ENCODE measurements around the gene RNF157.

The RNF157 gene

DNA sequence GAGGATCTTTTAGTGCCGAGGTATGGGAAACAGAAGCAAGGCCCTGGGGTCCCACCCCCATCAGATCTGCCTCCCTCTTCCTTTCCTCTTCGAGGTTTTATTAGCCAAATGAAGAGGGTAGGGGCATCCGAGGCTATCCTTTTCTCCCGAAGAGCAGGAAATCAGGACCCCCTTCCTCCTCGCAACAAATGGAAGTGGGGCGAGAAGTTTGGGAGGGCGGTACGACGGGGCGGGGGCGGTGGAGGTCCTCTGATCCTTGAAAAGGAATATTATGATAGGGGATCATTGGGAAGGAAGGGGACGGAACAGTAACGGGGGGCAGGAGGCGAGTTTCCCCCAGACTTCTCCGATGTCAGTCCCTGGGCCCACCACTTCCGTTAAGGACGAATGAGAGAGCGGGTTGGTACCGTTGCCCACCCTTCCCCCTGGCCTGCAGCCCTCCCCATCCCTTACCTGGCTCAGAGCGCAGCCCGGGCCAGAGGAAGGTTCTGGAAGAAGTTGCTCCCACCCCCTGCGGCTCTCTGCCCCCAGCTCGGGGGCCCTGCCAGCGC is 99.6 kb downstream of the RNF157 start:
- H3K27ac ChIP-seq: no peak overlapping the region
- TF ChIP-seq, protein P1, sequence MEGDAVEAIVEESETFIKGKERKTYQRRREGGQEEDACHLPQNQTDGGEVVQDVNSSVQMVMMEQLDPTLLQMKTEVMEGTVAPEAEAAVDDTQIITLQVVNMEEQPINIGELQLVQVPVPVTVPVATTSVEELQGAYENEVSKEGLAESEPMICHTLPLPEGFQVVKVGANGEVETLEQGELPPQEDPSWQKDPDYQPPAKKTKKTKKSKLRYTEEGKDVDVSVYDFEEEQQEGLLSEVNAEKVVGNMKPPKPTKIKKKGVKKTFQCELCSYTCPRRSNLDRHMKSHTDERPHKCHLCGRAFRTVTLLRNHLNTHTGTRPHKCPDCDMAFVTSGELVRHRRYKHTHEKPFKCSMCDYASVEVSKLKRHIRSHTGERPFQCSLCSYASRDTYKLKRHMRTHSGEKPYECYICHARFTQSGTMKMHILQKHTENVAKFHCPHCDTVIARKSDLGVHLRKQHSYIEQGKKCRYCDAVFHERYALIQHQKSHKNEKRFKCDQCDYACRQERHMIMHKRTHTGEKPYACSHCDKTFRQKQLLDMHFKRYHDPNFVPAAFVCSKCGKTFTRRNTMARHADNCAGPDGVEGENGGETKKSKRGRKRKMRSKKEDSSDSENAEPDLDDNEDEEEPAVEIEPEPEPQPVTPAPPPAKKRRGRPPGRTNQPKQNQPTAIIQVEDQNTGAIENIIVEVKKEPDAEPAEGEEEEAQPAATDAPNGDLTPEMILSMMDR (conservative IDR thresholded peaks at IDR 0.05): no peak

DNA sequence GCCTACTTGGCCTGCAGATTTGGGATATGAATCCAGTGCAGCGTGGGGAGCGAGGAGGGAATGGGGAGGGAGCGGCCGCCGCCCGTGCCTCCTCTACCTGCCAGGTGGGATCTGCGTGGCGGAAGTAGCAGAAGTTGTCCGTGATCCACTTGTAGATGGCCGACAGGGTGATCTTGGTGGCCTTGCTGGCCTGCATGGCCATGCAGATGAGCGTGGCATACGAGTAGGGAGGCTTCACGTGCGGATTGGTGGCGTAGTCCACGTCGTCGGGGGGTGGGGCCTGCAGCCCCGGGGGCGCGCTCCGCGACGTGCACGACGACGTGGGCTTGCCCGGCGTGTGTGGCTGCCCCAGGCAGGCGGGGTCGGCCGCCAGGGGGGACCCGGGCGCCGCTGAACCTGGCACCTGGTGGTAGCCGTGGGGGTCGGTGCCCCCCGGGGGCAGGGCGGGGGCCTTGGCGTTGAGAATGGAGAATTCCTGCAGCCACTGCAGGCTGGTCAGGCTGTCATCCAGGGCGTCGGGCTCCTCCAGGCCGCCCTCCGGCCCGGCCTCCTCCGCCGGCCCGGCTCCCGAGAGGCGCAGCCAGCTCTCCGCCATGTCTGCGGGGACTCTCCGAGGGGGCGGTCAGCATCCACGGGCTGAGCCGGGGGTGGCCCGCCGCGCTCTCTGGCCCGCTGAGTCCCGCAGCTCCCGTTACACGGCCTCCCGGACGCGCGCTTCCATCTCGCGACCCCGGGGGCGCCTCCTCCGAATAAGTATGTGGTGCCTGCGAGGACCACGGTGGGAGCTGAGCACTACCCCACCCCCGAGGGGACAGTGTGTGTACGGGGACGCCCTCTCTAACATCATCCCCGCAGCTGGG is 100.3 kb downstream of the RNF157 start:
- no peak overlapping the region for H3K27ac ChIP-seq

DNA sequence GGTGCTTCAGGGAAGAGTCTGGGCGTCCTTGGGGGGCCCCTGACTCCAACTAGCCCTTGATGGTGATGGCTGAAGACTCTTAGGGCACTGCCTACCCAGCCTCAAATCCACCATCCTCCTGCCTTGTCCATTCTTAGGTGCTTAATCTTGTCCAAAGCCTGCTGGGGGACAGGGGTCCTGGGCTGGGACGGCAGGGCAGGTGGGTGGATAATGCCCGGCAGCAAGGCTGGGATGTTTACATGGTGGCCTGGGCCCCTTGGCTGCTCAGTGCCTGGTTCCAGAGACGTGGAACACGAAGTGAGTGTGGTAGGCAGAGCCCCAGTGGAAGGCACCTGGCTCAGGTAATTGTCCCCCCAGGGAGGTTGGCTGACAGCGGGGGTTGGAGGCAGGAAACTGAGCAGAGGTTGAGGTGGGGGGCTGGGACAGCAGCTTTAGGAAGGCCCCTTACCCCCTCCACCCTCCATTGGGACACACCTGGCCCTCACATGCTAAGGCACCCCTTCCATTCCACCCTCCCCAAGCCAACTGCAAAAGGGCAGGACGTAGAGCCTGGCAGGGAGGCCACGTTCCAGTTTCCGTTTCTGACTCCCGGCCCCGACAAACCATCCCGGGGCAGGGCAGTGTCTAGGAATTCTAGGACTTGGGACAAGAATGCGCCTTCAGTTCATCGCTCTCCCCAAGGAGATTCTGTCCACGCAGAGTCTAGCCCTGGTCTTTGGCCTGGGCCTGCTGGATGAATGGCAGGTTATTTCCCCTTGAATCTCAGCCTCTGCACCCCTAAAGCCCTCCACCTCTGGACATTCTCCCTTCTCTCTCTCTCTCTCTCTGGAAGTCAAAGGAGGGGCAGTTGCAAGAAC is 101.2 kb downstream of the RNF157 start:
- TF ChIP-seq ZFX (IDR thresholded peaks at IDR 0.05): no peak
- TF ChIP-seq, protein P1 (conservative IDR thresholded peaks at IDR 0.05): no peak
- H3K27ac ChIP-seq: no peak overlapping the region

More for the DNA sequence above, 100.3 kb downstream of the RNF157 start:
- no peak for TF ChIP-seq ZFX (IDR thresholded peaks at IDR 0.05)
- TF ChIP-seq, protein P1 (conservative IDR thresholded peaks at IDR 0.05): no peak

DNA sequence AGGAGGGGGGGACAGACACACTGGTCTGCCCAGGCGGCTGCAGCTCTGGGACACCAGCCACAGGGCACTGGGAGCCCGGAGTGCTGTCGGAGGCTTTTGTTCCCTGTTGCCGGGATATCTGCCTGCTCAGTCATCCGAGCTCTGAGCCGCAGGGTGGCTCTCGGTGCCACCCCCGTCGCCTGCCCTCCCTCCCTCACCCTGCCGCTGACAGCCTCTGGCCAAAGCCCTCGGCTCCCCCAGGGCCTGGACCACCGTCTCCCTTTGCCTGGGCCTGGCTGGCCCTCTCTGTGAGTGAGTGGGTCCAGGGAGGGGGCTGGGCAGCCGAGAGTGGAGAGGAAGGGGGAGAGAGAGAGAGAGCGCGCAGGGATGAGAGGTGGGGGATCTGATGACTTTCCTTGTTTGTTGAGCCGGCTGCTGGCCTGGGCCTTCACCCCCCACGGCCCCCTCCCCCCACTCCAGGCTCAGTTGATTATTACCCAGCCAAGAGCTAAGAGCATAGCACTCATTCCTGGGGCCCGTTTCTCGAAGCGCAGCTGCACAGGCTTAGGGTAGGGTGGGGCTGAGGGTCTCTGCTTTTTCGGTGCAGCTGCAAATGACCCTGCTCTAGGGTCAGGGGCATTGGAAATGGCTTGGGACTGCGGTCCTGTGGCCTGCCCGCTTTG is 101.9 kb downstream of the RNF157 start:
- TF ChIP-seq, protein P1 (conservative IDR thresholded peaks at IDR 0.05): no peak
- TF ChIP-seq ZFX (IDR thresholded peaks at IDR 0.05): no peak
- no peak overlapping the region for H3K27ac ChIP-seq

DNA sequence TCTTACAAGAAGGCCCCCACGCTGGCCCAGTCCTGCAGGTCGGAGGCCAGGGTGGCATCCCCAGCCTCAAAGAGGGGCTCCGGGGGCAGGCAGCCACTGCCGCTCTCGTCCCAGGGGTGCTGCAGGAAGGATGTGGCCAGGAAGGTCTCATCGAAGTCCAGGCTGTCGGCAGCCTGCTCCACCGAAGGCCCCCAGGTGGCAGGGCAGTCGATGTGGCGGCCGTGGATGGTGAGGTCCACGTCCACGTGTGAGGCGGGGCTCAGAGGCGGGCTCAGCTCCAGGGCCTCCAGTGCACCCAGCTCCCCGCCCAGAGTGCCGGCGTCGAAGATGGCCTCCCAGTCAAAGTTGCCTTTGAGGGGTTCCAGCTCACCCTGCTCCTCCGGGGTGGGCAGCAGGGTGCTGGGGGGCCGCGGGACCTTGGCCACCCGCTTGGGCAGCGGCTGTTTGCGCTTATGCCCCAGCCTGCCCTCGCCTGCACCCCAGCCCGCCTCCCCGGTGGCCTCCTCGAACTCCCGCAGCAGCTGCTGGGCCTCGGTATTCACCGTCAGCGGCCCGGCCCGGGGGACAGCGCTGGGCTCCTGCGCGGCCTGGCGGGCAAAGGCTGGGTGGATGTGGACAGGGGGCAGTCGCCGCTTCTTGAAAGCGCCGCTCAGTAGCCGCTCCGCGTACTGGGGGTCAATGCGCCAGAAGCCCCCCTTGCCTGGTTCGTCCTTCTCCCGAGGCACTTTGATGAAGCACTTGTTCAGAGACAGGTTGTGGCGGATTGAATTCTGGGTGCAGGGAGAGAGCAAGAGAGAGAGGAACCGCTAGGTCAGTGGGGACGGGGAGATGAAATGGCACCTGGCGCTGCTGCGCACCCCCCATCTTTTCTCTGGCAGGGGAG is 102.7 kb downstream of the RNF157 start:
- no peak overlapping the region for H3K27ac ChIP-seq
- TF ChIP-seq, protein P1 (conservative IDR thresholded peaks at IDR 0.05): no peak
- no peak for TF ChIP-seq ZFX (IDR thresholded peaks at IDR 0.05)

DNA sequence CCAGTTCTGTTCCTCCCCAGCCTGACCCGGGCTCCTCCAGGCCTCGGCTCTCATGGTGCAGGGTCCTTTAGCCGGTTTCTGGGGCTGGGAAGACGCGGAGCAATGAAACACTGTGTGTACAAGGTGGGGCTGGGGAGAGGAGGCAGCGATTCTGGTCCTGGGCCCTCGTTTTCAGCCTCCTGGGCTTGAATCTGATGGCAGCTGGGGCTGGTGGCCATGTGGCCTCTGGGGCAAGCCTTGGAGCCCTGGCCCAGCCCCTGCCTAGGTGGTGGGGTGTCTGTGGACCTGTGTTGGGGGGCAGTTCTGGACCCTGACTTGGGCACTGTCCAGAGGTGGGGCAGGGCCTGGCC is 103.3 kb downstream of the RNF157 start:
- no peak for TF ChIP-seq ZFX (IDR thresholded peaks at IDR 0.05)
- TF ChIP-seq, protein P1 (conservative IDR thresholded peaks at IDR 0.05): no peak
- no peak overlapping the region for H3K27ac ChIP-seq
